Gastroesophageal sphincter (tissue), 3 donors: Measurements from ENCODE around the gene MAB21L4.

Source experiments
- EP300 ChIP-seq: sonication (generic); formaldehyde crosslinking; IDR thresholded peaks from one replicate; pipeline ENCODE4 v1.6.1; 2017; ENCODE audit warnings: antibody characterized with exemption, mild to moderate bottlenecking
- TF ChIP-seq, protein P1 (sequence below), 4 experiments: fragments of 200-600 bp in 2 of 4; fragments of 450-650 bp in 2 of 4; sonication (generic) in 1 of 4; IDR thresholded peaks; one replicate each; pipeline ENCODE4 v1.5.1; 2017 to 2019; ENCODE audit warnings: antibody characterized with exemption in 4 of 4, mild to moderate bottlenecking in 2 of 4, moderate library complexity in 2 of 4

DNA sequence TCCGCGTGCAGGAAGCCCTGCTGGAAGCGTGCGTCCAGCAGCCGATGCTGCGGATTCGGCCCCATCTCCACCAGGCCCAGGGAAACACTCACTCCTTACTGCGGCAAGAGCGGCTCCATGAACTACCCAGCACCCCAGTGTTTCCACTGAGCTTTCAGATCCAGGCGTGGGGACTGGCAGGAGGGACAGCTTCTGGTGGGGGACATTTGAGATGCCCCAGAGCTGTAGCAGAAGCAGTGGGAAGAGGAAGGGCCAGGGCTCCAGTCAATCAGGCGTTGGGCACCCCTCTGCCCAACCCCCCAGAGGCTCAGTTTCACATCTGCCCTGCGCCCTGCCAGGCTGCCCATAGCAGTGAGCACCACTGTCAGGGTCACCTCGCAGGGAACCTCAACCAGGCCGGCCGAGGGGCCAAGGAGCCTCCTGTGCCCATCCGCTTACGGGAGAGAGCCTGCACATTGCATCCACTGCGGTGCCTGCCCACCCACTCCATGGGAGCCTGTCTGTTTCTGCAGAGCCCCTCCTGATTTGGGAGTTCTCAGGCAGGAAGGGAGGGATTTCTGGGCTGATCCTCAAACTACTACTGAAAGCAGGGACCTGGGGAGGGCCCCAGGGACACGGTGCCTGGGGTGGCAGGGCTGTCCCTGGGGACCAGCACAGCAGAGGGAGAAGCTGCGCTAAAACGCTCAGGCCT, 22.7 kb downstream of the MAB21L4 start:
- TF ChIP-seq EP300 = no peak
- TF ChIP-seq, protein P1, sequence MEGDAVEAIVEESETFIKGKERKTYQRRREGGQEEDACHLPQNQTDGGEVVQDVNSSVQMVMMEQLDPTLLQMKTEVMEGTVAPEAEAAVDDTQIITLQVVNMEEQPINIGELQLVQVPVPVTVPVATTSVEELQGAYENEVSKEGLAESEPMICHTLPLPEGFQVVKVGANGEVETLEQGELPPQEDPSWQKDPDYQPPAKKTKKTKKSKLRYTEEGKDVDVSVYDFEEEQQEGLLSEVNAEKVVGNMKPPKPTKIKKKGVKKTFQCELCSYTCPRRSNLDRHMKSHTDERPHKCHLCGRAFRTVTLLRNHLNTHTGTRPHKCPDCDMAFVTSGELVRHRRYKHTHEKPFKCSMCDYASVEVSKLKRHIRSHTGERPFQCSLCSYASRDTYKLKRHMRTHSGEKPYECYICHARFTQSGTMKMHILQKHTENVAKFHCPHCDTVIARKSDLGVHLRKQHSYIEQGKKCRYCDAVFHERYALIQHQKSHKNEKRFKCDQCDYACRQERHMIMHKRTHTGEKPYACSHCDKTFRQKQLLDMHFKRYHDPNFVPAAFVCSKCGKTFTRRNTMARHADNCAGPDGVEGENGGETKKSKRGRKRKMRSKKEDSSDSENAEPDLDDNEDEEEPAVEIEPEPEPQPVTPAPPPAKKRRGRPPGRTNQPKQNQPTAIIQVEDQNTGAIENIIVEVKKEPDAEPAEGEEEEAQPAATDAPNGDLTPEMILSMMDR (IDR thresholded peaks at IDR 0.05) = no peak
